K562 treated with DMSO at 1 percent for 24 hours (cell line): ENCODE measurements around the gene KLHL10. TPM values are rescaled to one million over a fixed set of nuclear protein-coding genes. Genes with fewer than 3 reads are reported as not detected.

Experiments
- total RNA-seq: library from RNA; unstranded; fragments of 300-600 nt; gene quantifications from 2 replicates; pipeline ENCODE4 v1.2.3, GENCODE V29; 2022; ENCODE audit warnings: low read depth; ENCODE audit not compliant: insufficient read depth

The KLHL10 gene
- total RNA-seq, result not detected in 2 replicates

DNA sequence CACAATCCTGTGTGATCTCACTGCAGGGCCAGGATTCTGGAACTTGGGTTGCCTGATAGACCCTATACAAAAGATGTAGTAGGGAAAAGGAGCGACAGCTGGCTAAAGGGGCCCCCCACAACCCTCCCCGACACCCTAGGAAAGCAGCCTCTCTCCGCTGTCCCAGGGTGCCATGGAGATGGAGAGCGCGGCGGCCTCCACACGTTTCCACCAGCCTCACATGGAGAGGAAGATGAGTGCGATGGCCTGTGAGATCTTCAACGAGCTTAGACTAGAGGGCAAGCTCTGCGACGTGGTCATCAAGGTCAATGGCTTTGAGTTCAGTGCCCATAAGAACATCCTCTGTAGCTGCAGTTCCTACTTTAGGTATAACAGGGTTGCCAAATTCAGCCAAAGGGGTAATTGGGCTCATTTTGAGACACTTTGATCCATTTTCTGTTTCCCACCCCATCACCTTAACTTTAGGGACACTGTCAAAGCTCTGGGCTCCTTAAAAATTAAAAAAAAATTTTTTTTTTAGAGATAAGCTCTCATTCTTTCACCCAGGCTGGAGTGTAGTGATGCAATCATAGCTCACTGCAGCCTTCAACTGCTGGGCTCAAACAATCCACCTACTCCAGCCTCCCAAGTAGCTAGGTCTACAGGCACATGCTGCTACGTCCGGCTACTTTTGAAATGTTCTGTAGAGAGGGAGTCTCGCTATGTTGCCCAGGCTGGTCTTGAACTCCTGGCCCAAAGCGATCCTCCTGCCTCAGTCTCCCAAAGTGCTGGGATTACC is at the start of gene KLHL10:
Gene KLHL10, plus strand, starts transcription at position 65 of the 778 bp plus-strand sequence. Its CDS starts 108 bp downstream, at position 173.

DNA sequence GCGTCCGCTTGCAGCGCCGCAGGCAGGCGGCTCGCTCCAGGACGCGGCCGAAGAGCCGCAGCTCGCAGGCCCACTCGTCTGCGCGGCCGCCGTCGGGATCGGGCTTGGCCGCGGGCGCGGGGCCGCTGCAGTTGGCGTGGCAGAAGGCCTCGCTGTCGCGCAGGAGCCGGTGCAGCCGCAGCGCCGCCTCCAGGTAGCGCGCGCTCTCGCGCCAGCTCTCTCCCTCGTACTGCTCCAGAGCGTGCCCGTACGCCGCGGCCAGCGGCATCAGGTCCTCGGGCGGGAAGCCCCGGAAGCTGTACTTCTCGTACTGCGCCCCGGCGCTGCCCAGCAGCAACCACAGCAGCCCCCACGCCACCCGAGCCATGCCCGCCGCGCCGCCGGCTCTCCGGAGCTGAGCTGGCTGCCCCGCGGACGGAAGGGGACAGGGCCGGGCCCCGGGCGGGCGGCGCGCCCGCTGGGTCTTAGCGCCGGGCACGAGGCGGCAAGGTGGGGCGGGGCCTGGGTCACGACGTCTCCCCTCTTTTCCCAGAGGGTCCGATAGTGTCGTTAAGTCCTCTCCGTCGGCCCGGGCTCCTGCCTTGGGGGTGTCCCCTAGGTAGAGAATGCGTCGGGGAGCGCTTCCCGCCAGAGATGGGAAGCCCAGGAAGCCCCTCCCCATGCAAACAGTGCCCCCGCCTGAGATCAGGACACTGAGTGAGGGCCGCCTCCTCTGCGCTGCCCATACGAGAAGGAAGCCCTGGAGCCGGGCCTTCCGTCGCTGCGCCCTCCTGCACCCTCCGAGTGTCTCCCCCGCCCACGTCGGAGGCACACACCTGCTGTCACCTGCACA is 25.9 kb upstream of the KLHL10 start, which contains the start of gene P3H4:
Gene P3H4, minus strand, starts transcription at position 401 of the 832 bp plus-strand sequence. Its CDS starts 34 bp downstream, at position 367.

DNA sequence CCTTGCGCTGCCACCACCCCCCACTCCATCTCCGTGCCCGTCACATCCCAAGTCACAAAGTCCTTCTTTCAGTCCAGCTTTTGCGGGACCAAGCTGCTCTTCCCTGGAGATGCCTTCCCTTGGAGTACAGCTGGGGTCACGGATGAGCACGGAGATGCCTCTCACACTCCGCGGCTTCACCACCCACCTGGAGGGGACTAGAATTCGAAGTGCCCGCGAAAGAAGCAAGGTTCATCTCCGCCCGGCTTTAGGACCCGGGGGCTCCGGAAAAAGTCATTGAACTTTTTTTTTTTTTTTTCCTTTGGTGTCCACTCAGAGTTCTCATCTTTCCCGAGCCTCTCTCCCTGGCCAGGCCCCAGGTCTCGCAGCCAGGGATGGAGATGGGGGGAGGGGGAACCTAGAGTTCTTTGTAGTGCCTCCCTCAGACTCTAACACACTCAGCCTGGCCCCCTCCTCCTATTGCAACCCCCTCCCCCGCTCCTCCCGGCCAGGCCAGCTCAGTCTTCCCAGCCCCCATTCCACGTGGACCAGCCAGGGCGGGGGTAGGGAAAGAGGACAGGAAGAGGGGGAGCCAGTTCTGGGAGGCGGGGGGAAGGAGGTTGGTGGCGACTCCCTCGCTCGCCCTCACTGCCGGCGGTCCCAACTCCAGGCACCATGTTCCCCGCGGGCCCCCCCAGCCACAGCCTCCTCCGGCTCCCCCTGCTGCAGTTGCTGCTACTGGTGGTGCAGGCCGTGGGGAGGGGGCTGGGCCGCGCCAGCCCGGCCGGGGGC is 25.1 kb upstream of the KLHL10 start, which contains the start of gene FKBP10:
Gene FKBP10, plus strand, starts transcription at position 624 of the 771 bp plus-strand sequence. Its CDS starts 31 bp downstream, at position 655.

DNA sequence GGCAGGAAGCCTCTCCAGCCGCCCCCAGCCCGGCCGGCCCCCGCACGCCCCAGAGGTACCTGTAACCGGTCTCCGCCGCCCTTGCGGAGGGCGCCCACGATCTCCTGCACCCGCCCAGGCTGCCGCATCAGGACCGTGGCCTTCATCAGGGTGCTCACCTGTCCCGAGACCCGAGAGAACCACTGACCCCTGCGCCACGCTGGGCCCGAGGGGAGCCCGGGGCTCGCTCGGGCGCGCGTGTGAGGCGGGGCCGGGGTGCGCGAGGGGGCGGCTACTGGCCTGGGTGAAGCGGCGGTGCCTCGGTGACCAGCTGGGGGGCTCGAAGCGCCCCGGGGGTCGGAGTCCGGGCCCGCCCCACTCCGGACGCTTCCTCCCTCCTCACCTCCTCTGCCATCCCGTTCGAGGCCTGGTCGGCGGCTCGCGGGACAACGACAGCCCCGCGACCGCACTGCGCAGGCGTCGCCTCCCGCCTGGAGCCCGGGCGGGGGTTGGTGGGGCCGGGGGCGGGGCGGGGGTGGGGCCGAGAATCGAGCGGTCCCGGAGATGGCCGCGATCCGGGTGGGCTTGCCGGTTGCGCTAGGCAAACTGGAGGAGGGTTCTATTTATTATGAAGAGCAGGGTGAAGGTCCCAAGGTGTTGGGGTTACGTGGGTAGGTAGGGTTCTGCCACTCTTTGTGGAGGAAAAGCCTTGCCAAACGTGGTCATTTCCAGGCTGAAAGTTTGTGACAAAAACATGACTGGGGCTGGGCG is 1.6 kb upstream of the KLHL10 start, which contains the start of gene NT5C3B:
Gene NT5C3B, minus strand, starts transcription at position 433 of the 750 bp plus-strand sequence. Its CDS starts 39 bp downstream, at position 394.

DNA sequence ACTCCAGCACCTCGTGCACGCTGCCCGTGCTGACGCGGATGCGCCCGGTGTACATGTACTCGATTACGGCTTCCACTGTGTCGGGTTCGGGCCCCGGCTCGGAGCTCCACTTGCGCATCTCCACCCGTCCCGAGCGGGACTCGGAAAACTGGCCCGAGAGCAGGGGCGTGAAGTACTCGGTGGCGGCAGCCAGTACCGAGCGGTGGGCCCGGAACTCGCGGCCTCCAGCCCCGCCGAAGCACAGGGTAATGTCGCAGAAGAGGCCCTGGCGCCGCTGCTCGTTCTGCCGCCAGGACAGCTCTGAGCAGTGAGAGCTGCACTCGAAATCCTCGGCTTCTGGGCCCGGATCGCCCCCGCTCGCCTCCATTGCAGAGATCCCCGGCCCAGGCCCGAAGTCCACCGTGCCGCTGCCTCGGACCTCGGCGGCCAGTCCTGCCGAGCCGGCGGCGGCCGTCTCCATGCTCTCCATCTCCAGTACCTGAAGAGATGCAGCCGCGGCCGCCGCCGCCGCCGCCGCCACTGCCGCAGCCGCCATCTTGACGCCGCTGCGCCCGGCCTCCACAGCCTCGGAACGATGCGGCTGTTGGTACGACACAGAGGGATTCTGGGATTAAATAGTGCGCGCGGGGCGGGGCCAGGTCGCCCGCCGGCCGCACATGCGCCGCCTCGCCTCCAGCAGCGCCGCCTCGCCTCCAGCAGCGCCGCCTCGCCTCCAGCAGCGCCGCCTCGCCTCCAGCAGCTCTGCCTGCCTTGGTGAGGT is 27.4 kb downstream of the KLHL10 start, which contains the start of gene KLHL11:
Gene KLHL11, minus strand, starts transcription at position 588 of the 760 bp plus-strand sequence. Its CDS starts 53 bp downstream, at position 535.

Other genes with a start within 250 kb of the KLHL10 start
- not detected in 2 replicates for gene KRT16, start 225.1 kb upstream of the KLHL10 start, total RNA-seq
- gene KRT17, start 213.2 kb upstream of the KLHL10 start, total RNA-seq, result 0.45 TPM in 1 of 2 replicates, not detected in the other
- gene EIF1, start 148.9 kb upstream of the KLHL10 start, total RNA-seq, result 1,198 and 1,276 TPM in 2 replicates
- gene GAST, start 125.5 kb upstream of the KLHL10 start, total RNA-seq, result not detected in 2 replicates
- 0.08 TPM in 1 of 2 replicates, not detected in the other for gene HAP1, start 103.2 kb upstream of the KLHL10 start, total RNA-seq
- gene JUP, start 51.1 kb upstream of the KLHL10 start, total RNA-seq, result 260 and 263 TPM in 2 replicates
- gene P3H4, start 25.9 kb upstream of the KLHL10 start, total RNA-seq, result 2.8 and 3.5 TPM in 2 replicates
- 0.85 and 1.2 TPM in 2 replicates for gene FKBP10, start 24.8 kb upstream of the KLHL10 start, total RNA-seq
- 95.4 and 97.3 TPM in 2 replicates for gene NT5C3B, start 1.6 kb upstream of the KLHL10 start, total RNA-seq
- 5.4 and 5.8 TPM in 2 replicates for gene KLHL11, start 27.6 kb downstream of the KLHL10 start, total RNA-seq
- gene ACLY, start 81.1 kb downstream of the KLHL10 start, total RNA-seq, result 124 and 134 TPM in 2 replicates
- 1.6 and 1.7 TPM in 2 replicates for gene ODAD4, start 92.8 kb downstream of the KLHL10 start, total RNA-seq
- 47.2 and 50.6 TPM in 2 replicates for gene CNP, start 129.0 kb downstream of the KLHL10 start, total RNA-seq
- gene DNAJC7, start 179.6 kb downstream of the KLHL10 start, total RNA-seq, result 74.4 and 76.9 TPM in 2 replicates
- 118 TPM in 2 replicates for gene NKIRAS2, start 182.3 kb downstream of the KLHL10 start, total RNA-seq
- gene C17orf113, start 212.8 kb downstream of the KLHL10 start, total RNA-seq, result 1.6 and 2.7 TPM in 2 replicates